Astrocyte (in vitro differentiated cells and primary cell): Measurements from ENCODE around the gene ALDH1L1.

ENCODE experiments used
- CTCF ChIP-seq: IDR thresholded peaks from 2 replicates; pipeline ENCODE4 v1.5.1; 2011; ENCODE audit warnings: low read depth, mild to moderate bottlenecking, inconsistent platforms, low read length, moderate library complexity; ENCODE audit not compliant: insufficient read depth
- EZH2 ChIP-seq: IDR thresholded peaks from 2 replicates; pipeline ENCODE4 v1.6.1; 2012; ENCODE audit warnings: mild to moderate bottlenecking, low read length, inconsistent platforms; ENCODE audit not compliant: insufficient read depth

- no peak for TF ChIP-seq CTCF
- no peak for TF ChIP-seq EZH2
Observed at GRCh38 chr3:126170073-126170777, 10.2 kb downstream of the ALDH1L1 start.
